Motor neuron (in vitro differentiated cells): ENCODE data around the gene TLK2. TPM values are rescaled to one million over a fixed set of nuclear protein-coding genes. Genes with fewer than 3 reads are reported as not detected.

Experiments
- ATAC-seq, 8 experiments: fragments of 200-7000 bp; cut with Tn5 transposase; replicated peaks in 6 of 8; 2 replicates each; pipeline ENCODE4 v1.8.0; 2021; ENCODE audit warnings: mild to moderate bottlenecking in 8 of 8, moderate library complexity in 8 of 8
- H3K27ac ChIP-seq, 2 donors: fragments of 250-450 bp; sonication (Bioruptor Pico); 2 replicates each; pipeline ENCODE4 v1.9.0; 2021; ENCODE audit warnings: antibody characterized with exemption in 2 of 2, mild to moderate bottlenecking in 2 of 2, moderate library complexity in 1 of 2
- H3K4me1 ChIP-seq, 2 donors: fragments of 250-450 bp; sonication (Bioruptor Pico); replicated peaks in 1 of 2; 2 replicates each; pipeline ENCODE4 v1.6.1; 2021; ENCODE audit warnings: antibody characterized with exemption in 2 of 2, mild to moderate bottlenecking in 2 of 2, moderate library complexity in 1 of 2
- H3K4me3 ChIP-seq, 5 donors: fragments of 250-450 bp; sonication (Bioruptor Pico); 2 replicates each; pipeline ENCODE4 v1.9.0; 2021; ENCODE audit warnings: antibody characterized with exemption in 5 of 5, mild to moderate bottlenecking in 5 of 5, moderate library complexity in 4 of 5
- WGBS, 10 experiments: fragments of 450-650 bp; shearing (Covaris generic); methylation state at CpG; one replicate each; pipeline ENCODE4 v1.0.0; 2022; 5-methylcytosine and 5-hydroxymethylcytosine counted together
- in situ Hi-C, 9 experiments: fragments of 400-800 bp; cut with MboI; loops; one replicate each; pipeline ENCODE4 v1.15.0; 2021; ENCODE audit warnings: low sequenced_read_pairs in 9 of 9, low pct_unique_long_range_greater_than_20kb in 2 of 9; ENCODE audit not compliant: unreplicated experiment in 9 of 9
- total RNA-seq, 8 experiments: library from RNA; unstranded; fragments of 300-600 nt; gene quantifications; 2 replicates each; pipeline versions ENCODE4 v1.2.3 to v1.2.4, GENCODE V29; 2022

TLK2 gene
- total RNA-seq, 8 experiments from 2014 or later, result 25.2 to 54.5 (median 49.5) TPM

- ATAC-seq, result no peak
- WGBS, 10 experiments, result 88 to 93% (median 92%) methylated on average over 3 to 9 of the region's 19 CpGs; no CpG with 5 or more reads in 6 of the 10 experiments
- H3K27ac ChIP-seq, result peak overlapping the region in 1 of 2 donors; percentile 52
- in situ Hi-C loops, result no loop called here
- peaks cover 32 to 43% of the 10 kb centered on the region in 2 donors for H3K4me1 ChIP-seq
- peak overlapping the region in 3 of 5 donors; percentile 59 to 62 (median 61) for H3K4me3 ChIP-seq
These were observed 151.1 kb downstream of the TLK2 start for GRCh38 chr17:62629556-62630364.

GRCh38 chr17:62630365-62631085 lies 151.9 kb downstream of the TLK2 start:
- H3K27ac ChIP-seq, result no peak overlapping the region
- in situ Hi-C loops, result no loop called here
- no peak for ATAC-seq
- H3K4me3 ChIP-seq, result no peak overlapping the region
- H3K4me1 ChIP-seq, result peaks cover 32 to 43% of the 10 kb centered on the region in 2 donors
- WGBS, 10 experiments, result 67 to 95% (median 90%) methylated on average over 2 to 5 of the region's 12 CpGs; no CpG with 5 or more reads in 5 of the 10 experiments

- Histone ChIP-seq H3K4me1 (peaks cover 32 to 43% of the 10 kb centered on the region in 2 donors), H3K4me3 (no peak overlapping the region), H3K27ac (no peak overlapping the region)
- WGBS, 10 experiments, result 80 to 100% (median 96%) methylated on average over 1 to 12 of the region's 23 CpGs; no CpG with 5 or more reads in 3 of the 10 experiments
- no peak for ATAC-seq
- in situ Hi-C loops, result no loop called here
These were observed 152.7 kb downstream of the TLK2 start for GRCh38 chr17:62631086-62631935.

- ATAC-seq, result no peak
- in situ Hi-C loops, result no loop called here
- WGBS, 10 experiments, result 20 to 100% (median 73%) methylated on average over 1 to 5 of the region's 27 CpGs; no CpG with 5 or more reads in 3 of the 10 experiments
- H3K4me1 ChIP-seq, result peaks cover 32 to 38% of the 10 kb centered on the region in 2 donors
- peak overlapping the region; percentile 67 to 81 for H3K27ac ChIP-seq
- no peak overlapping the region for H3K4me3 ChIP-seq
These were observed 153.6 kb downstream of the TLK2 start for GRCh38 chr17:62631936-62632924.

- Histone ChIP-seq H3K27ac (no peak overlapping the region), H3K4me1 (peaks cover 15 to 16% of the 10 kb centered on the region in 2 donors), H3K4me3 (no peak overlapping the region)
- in situ Hi-C loops, result no loop called here
- no peak for ATAC-seq
- WGBS, 10 experiments, result 0 to 83% (median 72%) methylated on average over 1 to 9 of the region's 9 CpGs; no CpG with 5 or more reads in 4 of the 10 experiments
These were observed 159.2 kb downstream of the TLK2 start for GRCh38 chr17:62637809-62638208.

GRCh38 chr17:62641153-62641552 lies 162.5 kb downstream of the TLK2 start:
- no peak for ATAC-seq
- 57 to 93% (median 88%) methylated on average over 2 to 10 of the region's 10 CpGs for WGBS, 10 experiments
- Histone ChIP-seq H3K27ac (no peak overlapping the region), H3K4me1 (peaks cover 5 to 7% of the 10 kb centered on the region in 2 donors), H3K4me3 (no peak overlapping the region)
- in situ Hi-C loops, result no loop called here

GRCh38 chr17:62641951-62642350 lies 163.3 kb downstream of the TLK2 start:
- H3K4me1 ChIP-seq, result peaks cover 5 to 7% of the 10 kb centered on the region in 2 donors
- ATAC-seq, result no peak
- WGBS, 10 experiments, result 41 to 94% (median 77%) methylated on average over 2 to 6 of the region's 6 CpGs
- in situ Hi-C loops, result no loop called here
- H3K27ac ChIP-seq, result no peak overlapping the region
- H3K4me3 ChIP-seq, result no peak overlapping the region

- in situ Hi-C loops, result no loop called here
- no peak for ATAC-seq
- Histone ChIP-seq H3K4me1 (peaks cover 5 to 7% of the 10 kb centered on the region in 2 donors), H3K4me3 (no peak overlapping the region), H3K27ac (no peak overlapping the region)
- 82 to 100% (median 93%) methylated on average over 5 to 6 of the region's 6 CpGs for WGBS, 10 experiments
These were observed 164.9 kb downstream of the TLK2 start for GRCh38 chr17:62643496-62643895.

GRCh38 chr17:62644487-62645173 lies 166.0 kb downstream of the TLK2 start:
- in situ Hi-C loops, result no loop called here
- Histone ChIP-seq H3K4me3 (peak overlapping the region in 3 of 5 donors; percentile 17 to 27 (median 25)), H3K4me1 (peaks cover 5 to 7% of the 10 kb centered on the region in 2 donors), H3K27ac (peak overlapping the region; percentile 66 to 68)
- 42 to 90% (median 76%) methylated on average over 4 to 14 of the region's 17 CpGs; no CpG with 5 or more reads in 1 of the 10 experiments for WGBS, 10 experiments
- ATAC-seq, result peak in 5 of 8 experiments; percentile 98 to 99 (median 98)

GRCh38 chr17:62648251-62648955 lies 169.8 kb downstream of the TLK2 start:
- in situ Hi-C loops, result no loop called here
- H3K4me3 ChIP-seq, result no peak overlapping the region
- WGBS, 10 experiments, result 17 to 90% (median 76%) methylated on average over 1 to 6 of the region's 15 CpGs; no CpG with 5 or more reads in 1 of the 10 experiments
- H3K4me1 ChIP-seq, result peaks cover 18 to 19% of the 10 kb centered on the region in 2 donors
- peak in 2 of 8 experiments; percentile 35 to 75 for ATAC-seq
- no peak overlapping the region for H3K27ac ChIP-seq

- 55 to 100% (median 83%) methylated on average over 1 to 5 of the region's 6 CpGs; no CpG with 5 or more reads in 3 of the 10 experiments for WGBS, 10 experiments
These were observed 170.3 kb downstream of the TLK2 start for GRCh38 chr17:62648956-62649294.

More at GRCh38 chr17:62648956-62649294, 170.3 kb downstream of the TLK2 start:
- in situ Hi-C loops, result no loop called here
- Histone ChIP-seq H3K4me1 (peaks cover 23 to 25% of the 10 kb centered on the region in 2 donors), H3K4me3 (no peak overlapping the region), H3K27ac (no peak overlapping the region)
- no peak for ATAC-seq
